Stimulated activated naive CD8-positive, alpha-beta T cell treated with anti-CD3 and anti-CD28 coated beads, Interleukin-15, Interleukin-2, amounts not matched to agents 100 U/mL and 50 U/mL, for 24 hours (primary cell): ENCODE measurements around the gene CAV3.
A peak's percentile ranks its signal among the peaks of the same experiment; 100 is the strongest.
"Not testable (repeated sequence)": the region's sequence is repeated elsewhere in the genome, so short reads cannot be mapped to it uniquely, and the experiment has no call there.

Experiments
- ATAC-seq: fragments of 150-1000 bp; cut with Tn5 transposase; one replicate; pipeline ENCODE4 v1.10.0; 2021
- DNase-seq: peaks from one replicate; pipeline ENCODE4 v3.0.0; 2021

CAV3 gene

GRCh38 chr3:8733332-8734094 is at the start of gene CAV3:
Gene CAV3, plus strand, starts transcription at chr3:8733802. Its CDS starts 75 bp downstream, at chr3:8733877.
- no peak for DNase-seq
- ATAC-seq = no peak

DNA sequence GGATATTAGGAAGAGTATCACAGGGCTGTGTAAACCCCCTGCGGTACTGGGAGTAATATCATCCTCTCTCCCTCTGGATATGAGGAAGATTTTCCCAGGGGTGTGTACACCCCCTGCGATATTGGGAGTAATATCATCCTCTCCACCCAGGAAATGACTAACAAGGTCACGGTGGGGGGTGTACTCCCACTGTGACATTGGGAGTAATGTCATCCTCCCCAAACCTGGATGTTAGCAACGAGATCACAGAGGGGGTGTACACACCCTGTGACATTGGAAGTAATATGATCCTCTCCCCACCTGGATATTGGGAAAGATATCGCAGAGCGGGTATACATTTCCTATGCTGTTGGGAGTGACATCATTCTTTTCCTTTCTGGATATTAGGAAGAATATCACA is 48.6 kb upstream of the CAV3 start:
- DNase-seq, ATAC-seq: not testable (repeated sequence)

DNA sequence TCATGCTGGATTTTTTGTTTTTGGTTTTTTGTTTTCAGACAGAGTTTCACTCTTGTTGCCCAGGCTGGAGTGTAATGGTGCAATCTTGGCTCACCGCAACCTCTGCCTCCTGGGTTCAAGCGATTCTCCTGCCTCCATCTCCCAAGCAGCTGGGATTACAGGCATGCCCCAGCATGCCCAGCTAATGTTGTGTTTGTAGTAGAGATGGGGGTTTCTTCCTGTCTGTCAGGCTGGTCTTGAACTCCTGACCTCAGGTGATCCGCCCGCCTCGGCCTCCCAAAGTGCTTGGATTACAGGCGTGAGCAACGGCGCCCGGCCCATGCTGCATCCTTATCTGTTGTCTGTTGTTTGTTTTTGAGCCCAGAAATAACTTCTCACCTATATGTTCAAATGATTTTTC is 42.3 kb upstream of the CAV3 start:
- ATAC-seq, DNase-seq: not testable (repeated sequence)

DNA sequence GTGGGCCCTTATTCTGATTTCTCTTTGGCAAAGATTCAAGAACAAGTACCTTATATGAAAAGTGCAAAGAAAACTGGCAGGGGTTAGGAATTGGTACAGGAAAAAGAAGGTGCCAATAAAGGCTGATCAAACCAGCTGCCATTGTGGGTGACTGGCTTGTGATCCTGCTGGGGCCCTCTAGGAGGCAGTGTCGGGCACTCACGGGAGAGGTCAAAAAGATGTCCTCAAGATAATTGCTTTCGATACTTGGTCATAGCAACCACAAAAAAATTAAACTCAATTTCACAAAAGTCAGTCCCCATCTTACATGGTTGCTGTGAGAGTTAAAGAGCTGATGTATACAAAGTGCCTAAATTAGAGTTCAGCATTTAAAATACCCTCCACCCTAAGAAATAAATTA is 31.0 kb upstream of the CAV3 start:
- DNase-seq (peak; percentile 4), ATAC-seq (no peak)

GRCh38 chr3:8705575-8705974 is 28.0 kb upstream of the CAV3 start:
- ATAC-seq (no peak), DNase-seq (no peak)

DNA sequence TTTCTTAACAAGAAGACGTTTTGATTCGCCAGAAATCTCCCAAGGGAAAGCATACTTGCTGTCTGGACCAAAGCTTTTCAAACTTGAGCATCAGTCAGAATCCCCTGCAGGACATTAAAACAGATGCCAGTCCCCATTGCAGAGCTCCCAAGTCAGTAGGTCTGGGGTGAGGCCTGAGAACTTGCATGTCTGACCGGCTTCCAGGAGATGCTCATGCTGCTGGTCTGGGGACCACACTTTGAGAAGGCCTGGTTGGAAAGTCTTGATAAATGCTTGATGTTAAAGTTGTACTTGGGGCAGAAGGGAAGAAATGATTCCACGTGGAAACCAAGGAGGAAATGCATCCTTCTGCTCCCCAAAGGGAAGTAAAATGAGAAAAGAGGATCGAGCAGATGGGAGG is 24.3 kb upstream of the CAV3 start:
- ATAC-seq (no peak), DNase-seq (no peak)

GRCh38 chr3:8709801-8710507 is 23.6 kb upstream of the CAV3 start:
- no peak for ATAC-seq
- DNase-seq = no peak

DNA sequence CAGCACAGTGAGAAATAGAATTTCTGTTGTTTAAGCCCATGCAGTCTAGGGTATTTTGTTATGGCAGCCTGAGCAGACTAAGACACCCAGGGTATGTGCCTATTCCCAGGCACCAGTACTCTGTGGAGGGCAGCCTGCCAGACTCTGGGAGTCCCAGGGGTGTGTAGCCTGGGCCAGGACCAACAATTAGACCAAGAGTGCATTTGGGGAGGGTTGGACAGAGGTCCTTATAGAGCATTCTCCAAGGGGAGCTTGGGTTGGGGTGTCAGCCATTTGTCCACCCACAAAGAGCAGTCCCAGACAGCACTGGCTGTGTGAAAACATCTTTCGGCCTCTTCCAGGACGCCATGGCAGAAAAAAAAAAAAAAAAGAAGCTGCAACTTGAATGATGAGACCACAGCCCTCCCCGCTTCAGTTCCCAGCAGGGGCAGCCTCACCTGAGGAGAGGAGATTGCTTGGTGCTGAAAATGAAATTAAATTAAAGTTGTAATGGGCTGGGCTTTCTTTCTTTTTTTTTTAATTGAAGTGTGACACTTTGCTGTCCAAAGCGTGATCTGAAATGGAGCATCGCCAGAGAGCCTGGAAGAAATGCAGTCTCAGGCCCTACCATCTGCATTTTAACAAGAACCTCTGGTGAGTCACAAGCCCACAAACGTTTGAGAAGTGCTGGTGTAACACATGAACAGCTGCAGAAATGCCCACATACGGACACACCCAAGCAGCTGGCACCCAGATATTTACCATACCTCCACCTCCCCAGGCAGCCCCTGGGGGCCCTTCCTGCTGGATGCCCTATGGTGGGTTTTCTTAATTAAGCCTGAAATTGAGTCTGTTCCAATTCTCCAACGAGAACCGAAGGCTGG is 21.3 kb upstream of the CAV3 start:
- ATAC-seq (no peak), DNase-seq (no peak)

DNA sequence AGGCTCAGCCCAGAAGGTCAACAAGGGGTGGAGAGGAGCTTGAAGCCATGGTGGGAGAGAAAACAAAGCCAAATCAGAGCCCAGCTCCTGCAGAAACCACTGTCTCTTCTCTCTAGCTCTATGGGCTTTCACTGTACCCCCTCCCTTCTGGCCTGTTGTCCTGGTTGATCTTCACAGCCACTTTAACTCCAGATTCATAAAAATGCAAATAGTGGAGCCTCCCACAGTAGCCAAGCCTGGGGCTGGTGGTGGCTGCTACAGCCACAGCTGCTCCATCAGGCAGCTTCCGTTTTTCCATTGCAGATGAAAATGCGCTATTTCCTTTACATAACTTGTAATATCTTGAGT is 20.7 kb upstream of the CAV3 start:
- no peak for DNase-seq

DNA sequence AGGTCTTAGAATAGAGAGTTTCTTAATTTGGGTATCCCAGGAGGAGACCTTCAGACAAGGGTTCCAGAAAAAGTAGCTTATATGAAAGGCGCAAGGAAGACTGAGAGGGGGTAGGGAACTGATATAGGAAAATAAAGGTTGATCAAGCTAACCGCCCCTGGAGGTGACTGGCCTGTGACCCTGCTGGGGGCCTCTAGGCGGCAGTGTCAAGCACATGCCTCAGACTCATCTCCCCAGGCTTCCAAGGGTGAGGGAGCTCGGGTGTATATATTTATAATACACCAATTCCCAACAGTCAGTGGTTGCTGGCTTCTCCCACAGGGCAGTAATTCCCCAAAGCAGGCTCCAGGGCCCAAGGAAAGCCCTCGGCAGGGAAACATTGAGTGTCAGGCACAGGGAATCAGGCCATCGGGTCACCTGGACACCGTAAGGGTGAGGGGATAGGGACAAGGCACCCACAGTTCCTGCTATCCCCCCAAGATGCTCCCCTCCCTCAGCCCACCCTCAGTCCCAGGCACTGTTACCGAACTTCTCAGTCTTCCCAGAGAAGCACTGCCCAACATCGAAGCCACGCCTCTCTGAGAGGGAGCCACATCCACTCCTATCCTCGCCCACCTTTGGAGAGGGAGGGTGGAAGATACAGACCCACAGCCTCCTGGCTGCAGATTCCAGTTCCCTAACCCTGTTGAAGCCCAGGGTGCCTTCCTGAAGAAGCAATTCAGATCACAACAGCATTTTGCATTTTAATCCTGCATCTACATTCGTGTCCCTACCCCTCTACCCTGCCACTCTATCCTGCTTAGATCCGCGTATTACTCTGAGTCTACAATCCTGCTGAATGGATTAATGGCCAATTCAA is 19.5 kb upstream of the CAV3 start:
- DNase-seq = no peak
- no peak for ATAC-seq

More for the DNA sequence above, 20.7 kb upstream of the CAV3 start:
- ATAC-seq = no peak

DNA sequence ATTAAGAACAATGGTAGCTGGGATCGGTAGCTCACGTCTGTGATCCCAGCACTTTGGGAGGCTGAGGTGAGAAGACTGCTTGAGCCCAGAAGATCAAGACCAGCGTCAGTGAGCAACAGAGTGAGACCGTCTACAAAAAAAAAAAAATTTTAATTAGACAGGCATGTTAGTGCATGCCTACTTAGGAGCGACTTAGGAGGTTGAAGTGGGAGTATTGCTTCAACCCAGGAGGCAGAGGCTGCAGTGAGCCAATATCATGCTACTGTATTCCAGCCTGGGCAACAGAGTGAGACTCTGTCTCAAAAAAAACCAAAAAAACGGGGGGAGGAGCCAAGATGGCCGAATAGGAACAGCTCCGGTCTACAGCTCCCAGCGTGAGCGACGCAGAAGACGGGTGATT is 17.8 kb upstream of the CAV3 start:
- not testable (repeated sequence) for ATAC-seq, DNase-seq

- no peak for ATAC-seq
- DNase-seq = no peak
Observed at GRCh38 chr3:8722808-8723207, 10.8 kb upstream of the CAV3 start.

- DNase-seq = no peak
- no peak for ATAC-seq
Observed at GRCh38 chr3:8723612-8724011, 10.0 kb upstream of the CAV3 start.

GRCh38 chr3:8724108-8724752 is 9.4 kb upstream of the CAV3 start:
- DNase-seq = no peak
- no peak for ATAC-seq

- no peak for DNase-seq
- ATAC-seq = no peak
Observed at GRCh38 chr3:8727605-8728512, 5.7 kb upstream of the CAV3 start.

DNA sequence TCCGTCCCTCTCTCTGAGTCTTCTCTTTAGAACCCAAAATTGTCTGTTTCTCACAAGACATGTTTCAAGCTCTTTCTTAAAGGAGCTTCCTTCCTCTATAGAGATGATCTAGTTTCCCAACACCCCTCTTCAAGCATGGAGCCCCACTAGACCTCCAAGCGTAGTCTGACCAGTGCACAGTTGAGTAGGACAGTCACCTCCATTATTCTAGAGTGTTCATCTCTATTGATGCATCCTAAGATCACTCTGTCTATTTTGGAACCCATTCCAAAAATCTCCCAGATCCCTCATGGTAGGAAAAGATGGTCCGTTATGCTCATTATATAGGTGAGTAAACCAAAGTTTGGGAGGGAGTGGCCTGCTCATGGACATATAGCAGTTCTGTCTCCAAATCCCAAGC is 4.1 kb upstream of the CAV3 start:
- DNase-seq (no peak), ATAC-seq (no peak)

DNA sequence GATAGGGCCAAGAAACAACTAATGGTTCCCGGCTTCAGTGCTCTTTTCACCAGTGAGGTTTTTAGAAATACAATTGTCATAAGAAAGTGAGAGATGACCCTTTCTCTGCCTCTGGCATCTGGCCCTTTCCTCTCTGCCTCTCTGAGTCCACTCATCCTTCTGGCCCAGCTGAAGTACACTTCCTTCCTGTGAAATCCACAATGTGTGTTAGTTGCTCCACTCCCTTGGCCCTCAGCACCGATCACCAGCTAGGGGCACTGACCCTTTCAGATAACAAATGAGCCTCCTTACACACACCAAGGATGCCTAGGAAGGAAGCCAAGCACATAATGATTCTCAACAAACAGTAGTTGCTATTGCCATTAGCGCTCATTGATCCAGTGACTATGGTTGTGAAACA is 2.9 kb upstream of the CAV3 start:
- ATAC-seq (no peak), DNase-seq (no peak)

- DNase-seq (no peak), ATAC-seq (no peak)
Observed at GRCh38 chr3:8732413-8732812, 1.2 kb upstream of the CAV3 start.

DNA sequence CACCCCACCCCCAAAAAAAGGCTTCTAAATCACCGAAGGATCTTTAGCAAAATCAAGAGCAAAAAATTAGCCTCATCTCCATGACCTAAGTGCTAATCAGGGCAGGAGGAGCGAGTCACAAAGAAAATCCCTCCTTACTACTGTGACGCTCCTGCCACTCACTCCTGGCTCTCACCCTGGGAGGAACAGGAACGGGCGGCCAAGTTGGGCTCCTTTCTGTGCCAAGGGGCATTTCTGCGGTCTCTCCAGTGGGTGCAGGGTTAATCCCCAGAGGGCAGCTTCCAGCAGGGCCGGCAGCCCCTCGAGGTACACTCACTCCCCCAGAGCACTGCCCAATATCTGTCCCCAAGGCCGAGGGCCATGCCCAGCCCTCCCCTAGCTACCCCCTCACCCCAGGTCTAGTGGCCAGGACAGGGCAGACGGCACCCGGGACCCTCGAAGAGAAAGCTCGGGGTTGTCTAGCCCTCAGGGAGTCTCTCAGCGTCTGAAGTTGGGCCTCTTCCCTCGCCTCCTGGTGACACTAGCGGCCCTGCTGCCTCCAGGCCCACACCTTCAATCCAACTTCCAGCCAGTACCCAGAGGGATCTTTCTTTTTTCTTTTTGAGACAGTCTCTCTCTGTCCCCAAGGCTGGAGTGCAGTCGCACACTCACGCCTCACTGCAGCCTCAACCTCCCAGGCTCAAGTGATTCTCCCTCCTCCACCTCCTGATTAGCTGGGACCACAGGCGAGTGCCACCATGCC is 706 bp downstream of the CAV3 start:
- no peak for DNase-seq
- no peak for ATAC-seq

DNA sequence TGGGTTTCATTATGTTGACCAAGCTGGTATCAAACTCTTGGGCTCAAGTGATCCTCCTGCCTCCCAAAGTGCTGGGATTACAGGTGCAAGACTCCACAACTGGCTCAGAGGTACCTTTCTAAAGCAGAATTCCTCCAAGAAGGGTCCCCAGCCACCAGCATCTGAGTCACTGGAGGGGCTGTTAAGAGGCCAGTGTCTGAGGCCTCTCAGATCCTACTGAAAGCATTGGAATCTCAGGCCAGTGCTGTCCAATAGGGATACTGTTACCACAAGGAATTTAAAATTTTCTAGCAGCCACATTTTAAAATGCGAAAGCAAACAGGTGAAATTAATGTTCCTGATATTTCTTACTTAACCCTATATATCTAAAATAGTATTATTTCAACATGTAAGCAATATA is 1.3 kb downstream of the CAV3 start:
- ATAC-seq = no peak
- no peak for DNase-seq
